ENCODE data around the gene CRMP1. TPM values are rescaled to one million over a fixed set of nuclear protein-coding genes. Genes with fewer than 3 reads are reported as not detected.

The CRMP1 gene
- total and polyA plus RNA-seq, 2 of the 8 experiments (the other 6 are each of a cell fraction or from before 2014, with no cell fraction given), result 120 to 131 TPM

GRCh38 chr4:5795580-5795979 lies 97.3 kb downstream of the CRMP1 start (continued):
- TF ChIP-seq RNF2 (IDR thresholded peaks at IDR 0.05; ENCODE audit: borderline replicate concordance, low read depth, low read length, missing control alignments, poor library complexity, severe bottlenecking) (no peak), POLR2A (IDR thresholded peaks at IDR 0.05; ENCODE audit: control extremely low read depth in 1 of 2, low read depth in 2 of 2, low read length in 2 of 2) (no peak), SIN3A (conservative IDR thresholded peaks at IDR 0.05 in 1 of 2, IDR thresholded peaks at IDR 0.05 in 1 of 2; ENCODE audit: low read depth in 1 of 2, low read length in 2 of 2) (no peak)

Measured in H1 (cell line).